HT-29 (cell line): Measurements from ENCODE around the gene SRXN1. TPM values are rescaled to one million over a fixed set of nuclear protein-coding genes. Genes with fewer than 3 reads are reported as not detected.
"Not testable (repeated sequence)": the region's sequence is repeated elsewhere in the genome, so short reads cannot be mapped to it uniquely, and the experiment has no call there.

Experiments
- DNase-seq: peaks from one replicate; pipeline ENCODE4 v3.0.0-alpha.2; 2015; ENCODE audit warnings: low spot score
- total RNA-seq: library from RNA; depleted of rRNA; stranded (reverse); fragments of >200 nt; shearing (Covaris generic); gene quantifications from 2 replicates; pipeline ENCODE4 v1.2.3, GENCODE V29; 2014

Gene SRXN1
- total RNA-seq, 1 experiment from 2014 or later = 56.4 TPM

- no peak for DNase-seq
These were observed 3.0 kb upstream of the SRXN1 start for GRCh38 chr20:655726-656624.

DNA sequence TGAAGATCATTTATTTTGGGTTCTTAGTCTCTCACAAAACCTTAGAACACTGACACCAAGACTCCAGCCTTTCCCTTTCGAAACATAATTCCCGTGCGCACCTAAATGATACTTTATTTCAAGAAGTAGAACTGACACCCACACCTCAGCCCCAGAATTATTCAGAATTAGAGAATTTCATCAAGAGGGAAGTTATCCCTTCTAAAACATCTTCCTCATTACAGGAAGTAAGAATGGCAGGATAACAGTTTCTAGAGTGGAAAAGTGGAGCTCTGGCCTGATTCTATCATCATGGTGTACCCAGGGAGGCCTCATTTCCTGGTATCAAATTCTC lies 1.4 kb upstream of the SRXN1 start:
- DNase-seq = no peak

GRCh38 chr20:653590-654416 lies 803 bp upstream of the SRXN1 start:
- DNase-seq = no peak

GRCh38 chr20:652615-653109 lies 338 bp downstream of the SRXN1 start:
- DNase-seq = peak; percentile 38

- peak; percentile 33 for DNase-seq
These were observed 1.0 kb downstream of the SRXN1 start for GRCh38 chr20:651713-652614.

- no peak for DNase-seq
These were observed 2.0 kb downstream of the SRXN1 start for GRCh38 chr20:650954-651353.

- no peak for DNase-seq
These were observed 2.7 kb downstream of the SRXN1 start for GRCh38 chr20:650281-650680.

DNA sequence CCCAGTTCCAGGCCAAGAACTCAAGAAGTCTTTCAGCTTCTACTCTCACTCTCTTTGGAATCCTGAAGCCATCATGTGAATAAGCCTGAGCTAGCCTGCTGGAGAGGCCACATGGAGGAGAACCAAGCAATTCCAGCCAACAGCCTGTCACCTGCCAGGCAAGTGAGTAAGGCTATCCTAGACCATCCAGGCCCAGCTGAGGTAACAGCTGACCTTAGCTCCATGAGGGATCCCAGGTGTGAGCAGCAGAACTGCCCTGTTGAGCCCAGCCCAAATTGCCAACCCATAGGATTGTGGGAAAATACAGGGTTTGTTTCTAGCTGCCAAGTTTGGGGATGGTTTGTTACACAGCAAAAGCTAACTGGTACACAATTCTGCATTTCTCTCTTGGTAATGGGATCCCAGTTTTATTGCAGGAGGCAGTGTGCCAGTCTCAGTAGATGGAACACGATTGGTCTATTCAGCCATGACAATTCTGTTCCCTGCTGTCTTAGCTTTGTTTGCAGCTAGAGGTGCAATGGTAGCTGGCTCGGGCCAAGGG lies 5.5 kb downstream of the SRXN1 start:
- DNase-seq = no peak

DNA sequence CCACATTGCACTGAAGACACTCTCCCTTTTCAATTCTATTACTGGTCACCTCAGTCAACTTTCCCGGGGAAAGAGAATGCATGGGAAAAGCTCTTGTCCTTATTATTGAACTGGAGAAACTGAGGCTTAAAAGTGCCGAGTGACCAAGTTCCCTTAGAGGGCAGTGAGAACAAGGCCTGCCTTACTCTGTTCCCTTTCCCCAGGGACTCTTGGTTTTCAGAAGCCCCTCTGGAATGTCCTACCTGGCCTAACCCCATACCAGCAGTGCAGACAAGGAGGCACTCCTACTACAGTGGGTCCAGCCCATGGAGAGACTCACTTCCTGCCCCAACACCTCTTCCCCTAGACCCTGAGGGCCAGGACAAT lies 6.1 kb downstream of the SRXN1 start:
- no peak for DNase-seq

DNA sequence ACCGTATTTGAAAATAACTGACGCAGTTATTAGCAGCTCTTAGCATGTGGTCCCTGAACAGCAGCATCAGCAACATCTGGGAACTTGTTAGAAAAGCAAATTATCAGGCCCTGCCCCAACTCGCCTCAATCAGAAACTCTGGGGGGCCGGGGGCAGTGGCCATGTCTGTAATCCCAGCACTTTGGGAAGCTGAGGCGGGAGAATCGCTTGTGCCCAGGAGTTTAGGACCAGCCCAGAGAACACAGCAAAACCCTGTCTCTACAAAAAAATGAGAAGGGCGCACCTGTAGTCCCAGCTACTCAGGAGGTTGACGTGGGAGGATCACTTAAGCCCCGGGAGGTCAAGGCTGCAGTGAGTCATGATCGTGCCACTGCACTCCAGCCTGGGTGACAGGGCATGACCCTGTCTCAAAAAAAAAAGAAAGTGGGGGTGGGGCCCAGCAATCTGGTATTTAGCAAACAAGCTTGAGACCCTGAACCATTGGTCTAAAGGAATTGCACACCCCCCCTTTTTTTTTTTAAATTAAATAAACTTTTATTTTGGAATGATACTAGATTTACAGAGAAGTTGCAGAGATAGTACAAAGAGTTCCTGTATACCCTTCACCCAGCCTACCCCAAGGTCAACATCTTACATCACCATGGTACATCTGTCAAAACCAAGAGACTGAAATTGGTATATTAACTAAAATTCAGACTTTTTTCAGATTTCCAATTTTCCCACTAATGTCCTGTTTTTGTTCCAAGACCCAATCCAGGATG lies 6.7 kb downstream of the SRXN1 start:
- DNase-seq = no peak

- DNase-seq = peak; percentile 75
These were observed 7.5 kb downstream of the SRXN1 start for GRCh38 chr20:645318-646106.

GRCh38 chr20:644692-645317 lies 8.2 kb downstream of the SRXN1 start:
- DNase-seq = no peak

GRCh38 chr20:642398-643174 lies 10.4 kb downstream of the SRXN1 start:
- DNase-seq = no peak

- DNase-seq = not testable (repeated sequence)
These were observed 11.0 kb downstream of the SRXN1 start for GRCh38 chr20:642013-642397.

GRCh38 chr20:641516-641875 lies 11.5 kb downstream of the SRXN1 start:
- no peak for DNase-seq

DNA sequence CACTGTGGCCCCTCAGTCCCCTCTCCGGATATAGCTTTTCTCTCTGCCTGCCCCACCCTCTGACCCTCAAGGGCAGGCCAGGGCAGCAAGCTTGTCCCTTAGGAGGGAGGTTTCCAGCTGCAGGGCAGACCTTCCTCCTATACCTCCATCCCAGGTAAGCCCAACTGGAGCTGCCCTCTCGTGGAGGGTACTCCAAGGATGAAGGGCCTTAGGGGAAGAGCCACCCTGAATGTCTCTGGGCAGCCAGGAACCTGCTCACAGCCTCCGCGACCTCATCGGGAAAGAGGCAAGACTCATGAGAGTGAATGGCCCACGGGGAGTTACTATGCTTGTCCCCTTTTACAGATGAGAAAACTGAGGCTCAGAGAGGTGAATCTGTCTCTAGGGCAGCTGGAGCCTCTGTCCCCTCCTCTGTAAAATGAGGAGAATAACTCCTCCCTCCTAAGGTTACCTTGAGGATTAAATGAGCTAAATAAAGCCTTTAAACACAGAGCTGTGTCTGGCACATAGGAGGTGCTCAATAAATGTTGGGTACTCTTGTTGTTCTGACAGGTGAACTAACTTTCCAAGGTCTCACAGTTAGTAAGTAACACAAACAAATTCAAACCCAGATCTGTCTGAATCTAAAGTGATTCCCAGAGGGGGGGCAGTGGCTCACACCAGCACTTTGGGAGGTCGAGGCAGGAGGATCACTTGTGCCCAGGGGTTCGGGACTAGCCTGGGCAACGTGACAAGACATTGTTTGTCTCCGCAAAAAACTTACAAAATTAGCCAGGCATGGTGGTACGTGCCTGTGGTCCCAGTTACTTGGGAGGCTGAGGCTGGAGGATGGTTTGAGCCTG lies 12.1 kb downstream of the SRXN1 start:
- no peak for DNase-seq

DNA sequence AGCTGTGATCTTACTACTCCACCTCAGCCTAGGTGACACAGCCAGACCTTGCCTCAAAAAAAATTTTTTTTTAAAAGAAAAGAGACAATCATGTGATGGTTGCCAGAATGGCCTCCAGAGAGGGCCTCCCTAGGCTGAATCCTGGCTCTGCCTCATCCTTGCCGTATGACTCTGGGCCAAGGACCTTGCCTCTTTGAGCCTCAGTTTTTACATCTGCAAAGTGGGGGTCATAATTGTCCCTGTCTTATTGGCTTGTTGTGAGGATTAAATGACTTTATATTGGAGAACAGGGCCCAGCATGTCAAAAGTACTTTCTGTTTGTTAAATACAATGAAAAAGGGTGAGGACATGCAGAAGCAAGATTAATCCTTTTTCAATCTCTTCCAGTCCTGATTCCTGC lies 14.4 kb downstream of the SRXN1 start:
- no peak for DNase-seq

- DNase-seq = no peak
These were observed 15.4 kb downstream of the SRXN1 start for GRCh38 chr20:637559-637958.
